ENCODE results near the gene ATP11B. TPM values are rescaled to one million over a fixed set of nuclear protein-coding genes. Genes with fewer than 3 reads are reported as not detected.
A peak's percentile ranks its signal among the peaks of the same experiment; 100 is the strongest.

ATP11B gene
- total and polyA plus RNA-seq, 9 of the 15 experiments (the other 6 are each of a cell fraction or from before 2014, with no cell fraction given) = 11.9 to 68.7 (median 41.8) TPM

- TF ChIP-seq ZBTB2 (IDR thresholded peaks at IDR 0.05) (no peak), ZMIZ1 (IDR thresholded peaks at IDR 0.05; ENCODE audit: low read depth in 2 of 2, low read length in 2 of 2) (peak in 1 of 2 experiments; percentile 34; a peak in 1 of 4 replicates), NELFE (IDR thresholded peaks at IDR 0.05; ENCODE audit: insufficient read depth, insufficient read length) (no peak), HCFC1 (IDR thresholded peaks at IDR 0.05; ENCODE audit: low read depth, low read length) (no peak), SRSF3 (IDR thresholded peaks at IDR 0.05; ENCODE audit: insufficient read depth, low read length) (no peak), ZNF583 (CRISPR knock-in tag; IDR thresholded peaks at IDR 0.05) (no peak), PRMT5 (CRISPR knock-in tag; IDR thresholded peaks at IDR 0.05) (no peak), BCOR (IDR thresholded peaks at IDR 0.05) (no peak), ASH1L (IDR thresholded peaks at IDR 0.05; ENCODE audit: borderline replicate concordance, low read depth, partially characterized antibody) (no peak), TCFL5 (CRISPR knock-in tag; conservative IDR thresholded peaks at IDR 0.05) (no peak), BRCA1 (IDR thresholded peaks at IDR 0.05) (no peak), BRCA1 (CRISPR knock-in tag; IDR thresholded peaks at IDR 0.05) (no peak), ZNF699 (CRISPR knock-in tag; IDR thresholded peaks at IDR 0.05; ENCODE audit: insufficient replicate concordance) (no peak), RBM25 (IDR thresholded peaks at IDR 0.05; ENCODE audit: low read depth, low read length, severe bottlenecking) (no peak), ZNF584 (CRISPR knock-in tag; IDR thresholded peaks at IDR 0.05; ENCODE audit: low read depth) (no peak), PHTF2 (CRISPR knock-in tag; IDR thresholded peaks at IDR 0.05) (no peak), ZNF253 (CRISPR knock-in tag; conservative IDR thresholded peaks at IDR 0.05) (no peak), E4F1 (CRISPR knock-in tag; IDR thresholded peaks at IDR 0.05; ENCODE audit: borderline replicate concordance) (no peak), RBM15 (IDR thresholded peaks at IDR 0.05; ENCODE audit: insufficient read depth, low read length) (no peak), RNF2 (IDR thresholded peaks at IDR 0.05) (no peak)
Observed at GRCh38 chr3:182787302-182788036, 5.8 kb upstream of the ATP11B start (continued).
